ENCODE data around the gene DCUN1D2. TPM values are rescaled to one million over a fixed set of nuclear protein-coding genes. Genes with fewer than 3 reads are reported as not detected.
"Not testable (repeated sequence)": the region's sequence is repeated elsewhere in the genome, so short reads cannot be mapped to it uniquely, and the experiment has no call there.

DCUN1D2 gene
- total and polyA plus RNA-seq, 9 donors: 9.7 to 31.4 (median 16.4) TPM

GRCh38 chr13:113472355-113473025 is 18.0 kb downstream of the DCUN1D2 start:
- intact Hi-C loops (cut with DNase I): no loop called here
- Histone ChIP-seq H3K27ac (no peak overlapping the region), H3K27me3 (no peaks in the 10 kb centered on the region), H3K4me1 (ENCODE audit: insufficient read depth) (no peaks in the 10 kb centered on the region), H3K4me3 (no peak overlapping the region), H3K9me3 (no peaks in the 10 kb centered on the region), H3K36me3 (no peaks in the 10 kb centered on the region)
- WGBS, 3 donors: 92 to 94% (median 93%) methylated on average over 28 of the region's 28 CpGs
- TF ChIP-seq CTCF (IDR thresholded peaks at IDR 0.05) (no peak), EP300 (IDR thresholded peaks at IDR 0.05) (no peak), POLR2A (IDR thresholded peaks at IDR 0.05) (no peak)
- DNase-seq: no peak

- Histone ChIP-seq H3K9me3 (no peaks in the 10 kb centered on the region), H3K27me3 (no peaks in the 10 kb centered on the region), H3K27ac (no peak overlapping the region), H3K36me3 (no peaks in the 10 kb centered on the region), H3K4me1 (ENCODE audit: insufficient read depth) (no peaks in the 10 kb centered on the region), H3K4me3 (no peak overlapping the region)
- 87 to 90% (median 87%) methylated on average over 11 of the region's 11 CpGs for WGBS, 3 donors
- no peak for DNase-seq
- TF ChIP-seq CTCF (IDR thresholded peaks at IDR 0.05) (no peak), EP300 (IDR thresholded peaks at IDR 0.05) (no peak), POLR2A (IDR thresholded peaks at IDR 0.05) (no peak)
- intact Hi-C loops (cut with DNase I): no loop called here
These were observed 18.7 kb downstream of the DCUN1D2 start for GRCh38 chr13:113471844-113472243.

- H3K4me3 ChIP-seq; H3K4me1 ChIP-seq (ENCODE audit: insufficient read depth); H3K9me3 ChIP-seq; H3K27ac ChIP-seq; DNase-seq; H3K36me3 ChIP-seq; intact Hi-C loops (cut with DNase I); H3K27me3 ChIP-seq: not testable (repeated sequence)
- 85 to 98% (median 98%) methylated on average over 4 of the region's 4 CpGs for WGBS, 3 donors
These were observed 19.8 kb downstream of the DCUN1D2 start for GRCh38 chr13:113470635-113471163.

GRCh38 chr13:113470073-113470472 is 20.4 kb downstream of the DCUN1D2 start:
- no peaks in the 10 kb centered on the region for H3K4me1 ChIP-seq (ENCODE audit: insufficient read depth)
- no peak for DNase-seq
- H3K27ac ChIP-seq: no peak overlapping the region
- H3K4me3 ChIP-seq: no peak overlapping the region
- TF ChIP-seq EP300 (IDR thresholded peaks at IDR 0.05) (no peak), CTCF (IDR thresholded peaks at IDR 0.05) (no peak), POLR2A (IDR thresholded peaks at IDR 0.05) (no peak)
- H3K36me3 ChIP-seq: no peaks in the 10 kb centered on the region
- no peaks in the 10 kb centered on the region for H3K27me3 ChIP-seq
- H3K9me3 ChIP-seq: no peaks in the 10 kb centered on the region
- 96 to 97% (median 96%) methylated on average over 10 of the region's 10 CpGs for WGBS, 3 donors
- intact Hi-C loops (cut with DNase I): no loop called here

- TF ChIP-seq CTCF (IDR thresholded peaks at IDR 0.05): no peak
- Histone ChIP-seq H3K4me1 (ENCODE audit: insufficient read depth) (no peaks in the 10 kb centered on the region), H3K27me3 (no peaks in the 10 kb centered on the region), H3K27ac (no peak overlapping the region), H3K4me3 (no peak overlapping the region), H3K36me3 (no peaks in the 10 kb centered on the region), H3K9me3 (no peaks in the 10 kb centered on the region)
- intact Hi-C loops (cut with DNase I): no loop called here
- 88 to 91% (median 89%) methylated on average over 7 of the region's 7 CpGs for WGBS, 3 donors
- no peak for DNase-seq
These were observed 20.9 kb downstream of the DCUN1D2 start for GRCh38 chr13:113469582-113469981.

Data from ovary (tissue), 9 donors.